GM06990 (cell line): ENCODE measurements around the gene AKR1C1.
"Not testable (repeated sequence)": the region's sequence is repeated elsewhere in the genome, so short reads cannot be mapped to it uniquely, and the experiment has no call there.

Experiments
- DNase-seq: peaks from one replicate; pipeline ENCODE4 v3.0.0-alpha.2; 2011; ENCODE audit not compliant: insufficient read length; ENCODE audit errors: extremely low read depth
- H3K27me3 ChIP-seq: replicated peaks from 2 replicates; pipeline ENCODE4 v1.6.0; 2011; ENCODE audit warnings: low read length; ENCODE audit not compliant: control insufficient read depth, insufficient read depth
- H3K36me3 ChIP-seq: 2 replicates; pipeline ENCODE4 v1.5.1; 2011; ENCODE audit warnings: low read length; ENCODE audit not compliant: control insufficient read depth, insufficient read depth
- H3K4me3 ChIP-seq: replicated peaks from 2 replicates; pipeline ENCODE4 v1.5.1; 2011; ENCODE audit warnings: low read depth, mild to moderate bottlenecking, control low read depth, low read length
- TF ChIP-seq, protein P1 (sequence below): IDR thresholded peaks from 2 replicates; pipeline ENCODE4 v1.5.1; 2011; ENCODE audit warnings: low read length, control low read depth, mild to moderate bottlenecking, inconsistent platforms; ENCODE audit not compliant: insufficient read depth, poor library complexity, severe bottlenecking

The AKR1C1 gene

DNA sequence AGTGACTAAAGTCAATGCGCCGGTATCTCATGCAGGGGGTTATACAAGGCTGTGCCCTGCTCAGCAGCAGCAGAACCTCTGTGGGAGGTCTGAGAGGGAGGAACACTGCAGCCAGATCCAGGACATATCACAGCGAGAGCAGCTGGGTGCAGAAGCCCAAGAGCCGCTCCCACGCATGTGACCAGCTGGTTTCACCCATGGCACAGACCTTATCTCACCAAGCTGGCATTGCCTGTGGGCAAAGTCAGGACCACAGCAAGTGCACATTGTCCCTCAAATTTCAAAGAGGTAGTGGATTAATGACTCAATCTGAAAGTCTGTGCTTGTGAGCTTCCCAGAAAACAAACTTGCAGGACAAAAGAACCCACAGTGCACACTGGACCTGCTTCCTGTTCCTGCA, 31.6 kb upstream of the AKR1C1 start:
- no peak for DNase-seq
- H3K27me3 ChIP-seq: no peaks in the 10 kb centered on the region
- H3K4me3 ChIP-seq: no peak overlapping the region
- H3K36me3 ChIP-seq: no peaks in the 10 kb centered on the region
- TF ChIP-seq, protein P1, sequence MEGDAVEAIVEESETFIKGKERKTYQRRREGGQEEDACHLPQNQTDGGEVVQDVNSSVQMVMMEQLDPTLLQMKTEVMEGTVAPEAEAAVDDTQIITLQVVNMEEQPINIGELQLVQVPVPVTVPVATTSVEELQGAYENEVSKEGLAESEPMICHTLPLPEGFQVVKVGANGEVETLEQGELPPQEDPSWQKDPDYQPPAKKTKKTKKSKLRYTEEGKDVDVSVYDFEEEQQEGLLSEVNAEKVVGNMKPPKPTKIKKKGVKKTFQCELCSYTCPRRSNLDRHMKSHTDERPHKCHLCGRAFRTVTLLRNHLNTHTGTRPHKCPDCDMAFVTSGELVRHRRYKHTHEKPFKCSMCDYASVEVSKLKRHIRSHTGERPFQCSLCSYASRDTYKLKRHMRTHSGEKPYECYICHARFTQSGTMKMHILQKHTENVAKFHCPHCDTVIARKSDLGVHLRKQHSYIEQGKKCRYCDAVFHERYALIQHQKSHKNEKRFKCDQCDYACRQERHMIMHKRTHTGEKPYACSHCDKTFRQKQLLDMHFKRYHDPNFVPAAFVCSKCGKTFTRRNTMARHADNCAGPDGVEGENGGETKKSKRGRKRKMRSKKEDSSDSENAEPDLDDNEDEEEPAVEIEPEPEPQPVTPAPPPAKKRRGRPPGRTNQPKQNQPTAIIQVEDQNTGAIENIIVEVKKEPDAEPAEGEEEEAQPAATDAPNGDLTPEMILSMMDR: no peak

DNA sequence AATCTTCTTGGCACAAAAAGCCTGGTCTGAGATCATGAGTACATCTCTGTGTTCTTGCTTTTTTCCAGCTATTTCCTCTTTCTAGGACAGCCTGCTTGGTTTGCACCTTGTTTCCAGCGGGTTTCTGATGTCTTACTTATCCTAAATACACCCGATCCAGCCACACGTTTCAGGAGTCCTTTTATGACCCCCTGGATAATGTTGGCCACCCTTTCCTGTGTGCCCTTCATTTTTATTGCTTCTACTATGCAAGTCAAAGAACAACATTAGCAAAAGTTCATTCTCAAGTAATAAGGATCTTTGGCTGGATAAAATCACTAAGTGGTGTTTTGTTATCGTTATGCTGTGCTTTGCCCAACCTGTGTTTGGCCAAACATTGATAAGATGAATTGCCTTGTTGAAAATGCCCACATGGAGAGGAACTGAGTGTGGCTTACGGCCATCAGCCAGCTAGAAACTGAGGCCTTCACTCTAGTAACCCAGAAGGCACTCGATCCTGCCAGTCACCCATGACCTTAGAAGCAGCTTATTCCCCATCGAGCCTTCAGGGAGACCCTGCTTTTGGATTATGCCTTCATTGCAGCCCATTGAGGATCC, 28.7 kb upstream of the AKR1C1 start:
- no peaks in the 10 kb centered on the region for H3K27me3 ChIP-seq
- no peak overlapping the region for H3K4me3 ChIP-seq
- TF ChIP-seq, protein P1: no peak
- DNase-seq: no peak
- no peaks in the 10 kb centered on the region for H3K36me3 ChIP-seq

DNA sequence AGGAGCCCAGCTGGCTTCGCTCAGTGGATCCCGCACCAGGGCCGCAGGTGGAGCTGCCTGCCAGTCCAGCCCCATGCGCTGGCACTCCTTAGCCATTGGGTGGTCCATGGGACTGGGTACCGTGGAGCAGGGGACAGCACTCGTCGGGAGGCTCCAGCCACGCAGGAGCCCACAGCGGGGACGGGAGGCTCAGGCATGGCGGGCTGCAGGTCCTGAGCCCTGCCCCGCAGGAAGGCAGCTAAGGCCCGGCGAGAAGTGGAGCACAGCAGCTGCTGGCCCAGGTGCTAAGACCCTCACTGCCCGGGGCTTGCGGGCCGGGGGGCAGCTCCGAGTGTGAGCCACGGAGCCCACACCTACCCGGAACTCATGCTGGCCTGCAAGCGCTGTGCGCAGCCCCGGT, 25.9 kb upstream of the AKR1C1 start:
- H3K36me3 ChIP-seq: no peaks in the 10 kb centered on the region
- TF ChIP-seq, protein P1: no peak
- no peak overlapping the region for H3K4me3 ChIP-seq
- H3K27me3 ChIP-seq: no peaks in the 10 kb centered on the region
- peak; percentile 2 for DNase-seq

DNA sequence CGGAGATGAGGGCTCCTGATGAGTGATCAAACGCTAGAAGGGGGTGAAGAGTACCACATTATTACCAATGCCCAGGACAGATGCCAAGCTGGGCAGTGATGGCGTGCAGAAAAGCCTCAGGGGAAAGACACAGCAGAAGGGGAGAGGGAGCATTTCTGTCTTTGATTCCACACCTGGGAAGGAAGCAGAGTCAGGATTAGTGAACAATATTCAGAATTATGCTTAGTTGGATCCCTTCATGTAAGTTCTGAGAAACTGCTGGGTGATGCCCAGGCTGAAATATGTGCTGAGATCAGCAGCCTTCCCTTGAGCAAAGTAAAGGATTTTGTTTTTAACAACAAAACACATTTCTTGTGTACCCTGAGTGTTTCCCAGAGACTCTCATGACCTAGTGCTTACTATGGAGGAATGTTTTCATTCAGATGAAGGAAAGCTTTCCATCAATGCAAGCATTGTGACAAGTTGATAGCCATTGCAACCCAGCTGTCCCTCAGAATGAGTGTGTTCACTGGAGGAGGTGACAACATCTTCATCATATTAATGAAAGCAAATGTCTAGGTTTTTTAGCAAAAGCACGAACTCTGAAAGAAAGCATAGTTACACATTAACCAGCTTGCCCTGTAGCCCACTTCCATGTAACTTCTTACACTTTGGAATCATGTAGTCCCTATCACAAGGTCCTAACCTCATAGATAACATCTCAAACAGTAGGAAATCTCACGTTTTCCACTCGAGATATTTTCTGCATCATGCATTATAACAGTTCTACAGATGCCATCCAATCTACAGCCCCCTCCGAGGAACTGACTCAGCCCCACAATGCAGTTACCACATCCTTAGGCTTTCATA, 23.8 kb upstream of the AKR1C1 start:
- TF ChIP-seq, protein P1: no peak
- Histone ChIP-seq H3K36me3 (no peaks in the 10 kb centered on the region), H3K4me3 (no peak overlapping the region), H3K27me3 (no peaks in the 10 kb centered on the region)
- DNase-seq: no peak

DNA sequence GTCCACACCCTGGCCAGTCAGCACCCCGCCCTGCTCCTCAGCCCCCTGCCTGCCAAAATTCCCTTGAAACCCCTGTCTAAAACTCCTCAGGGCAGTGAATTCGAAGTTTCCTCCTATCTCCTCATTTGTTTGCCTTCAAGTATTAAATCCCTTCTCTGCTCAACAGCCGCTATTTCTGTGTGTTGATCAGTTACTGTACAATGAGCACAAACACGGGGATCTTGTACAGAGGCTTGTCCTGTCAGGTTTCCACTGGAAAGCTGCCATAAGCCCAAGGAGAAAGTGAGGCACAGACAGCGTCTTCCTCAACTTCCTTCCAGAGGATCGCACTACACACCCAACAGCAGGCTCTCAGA, 23.2 kb upstream of the AKR1C1 start:
- not testable (repeated sequence) for H3K36me3 ChIP-seq, DNase-seq, H3K27me3 ChIP-seq, H3K4me3 ChIP-seq

DNA sequence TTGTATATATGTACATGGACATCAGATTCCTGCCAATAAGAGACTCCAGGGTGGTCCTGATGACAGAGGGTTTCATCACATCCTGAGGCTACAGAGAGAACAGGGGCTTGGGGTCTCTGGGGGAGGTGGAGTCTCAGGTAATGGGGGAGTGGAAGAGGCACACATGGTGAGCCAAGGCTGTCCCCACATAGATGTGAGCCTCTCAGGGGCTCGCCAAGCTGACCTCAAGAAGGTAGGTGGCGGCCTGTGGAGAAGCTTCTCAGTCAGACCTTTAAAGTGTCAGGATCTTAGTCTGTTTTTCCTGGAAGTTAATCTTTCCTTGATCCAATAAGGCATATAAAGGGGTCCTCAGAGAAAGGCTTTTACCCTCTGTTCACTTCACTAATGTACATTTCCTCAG, 22.3 kb upstream of the AKR1C1 start:
- H3K4me3 ChIP-seq, DNase-seq, H3K27me3 ChIP-seq, H3K36me3 ChIP-seq: not testable (repeated sequence)
